CD4-positive, alpha-beta T cell treated with Interleukin-17A for 4 hours (primary cell): ENCODE data around the gene GGACT.

Experiments
- DNase-seq: peaks from one replicate; pipeline ENCODE4 v3.0.0-alpha.2; 2020; ENCODE audit warnings: mixed read lengths

The GGACT gene

GRCh38 chr13:100546713-100547405 is 41.7 kb downstream of the GGACT start:
- DNase-seq: no peak

- DNase-seq: no peak
Measured at GRCh38 chr13:100545684-100546061, 42.9 kb downstream of the GGACT start.

- DNase-seq: no peak
Measured at GRCh38 chr13:100544866-100545683, 43.5 kb downstream of the GGACT start.

GRCh38 chr13:100543872-100544602 is 44.6 kb downstream of the GGACT start:
- DNase-seq: no peak

GRCh38 chr13:100542826-100543156 is 45.8 kb downstream of the GGACT start:
- no peak for DNase-seq

- no peak for DNase-seq
Measured at GRCh38 chr13:100541897-100542825, 46.4 kb downstream of the GGACT start.

GRCh38 chr13:100540621-100541020 is 48.0 kb downstream of the GGACT start:
- no peak for DNase-seq

GRCh38 chr13:100537951-100538462 is 50.6 kb downstream of the GGACT start:
- no peak for DNase-seq

GRCh38 chr13:100537486-100537885 is 51.1 kb downstream of the GGACT start:
- DNase-seq: no peak

GRCh38 chr13:100536643-100537180 is 51.9 kb downstream of the GGACT start:
- DNase-seq: no peak

- no peak for DNase-seq
Measured at GRCh38 chr13:100535426-100536135, 53.0 kb downstream of the GGACT start.

GRCh38 chr13:100534911-100535310 is 53.7 kb downstream of the GGACT start:
- no peak for DNase-seq

- DNase-seq: no peak
Measured at GRCh38 chr13:100534147-100534843, 54.3 kb downstream of the GGACT start.

GRCh38 chr13:100533588-100534041 is 55.0 kb downstream of the GGACT start:
- DNase-seq: no peak

- DNase-seq: no peak
Measured at GRCh38 chr13:100532836-100533435, 55.7 kb downstream of the GGACT start.

- DNase-seq: no peak
Measured at GRCh38 chr13:100532090-100532766, 56.4 kb downstream of the GGACT start.

GRCh38 chr13:100530671-100531213 is 57.8 kb downstream of the GGACT start:
- DNase-seq: no peak

- no peak for DNase-seq
Measured at GRCh38 chr13:100529666-100530377, 58.8 kb downstream of the GGACT start.

GRCh38 chr13:100528820-100529219 is 59.8 kb downstream of the GGACT start:
- DNase-seq: no peak
